HepG2 (cell line): ENCODE results near the gene SIGLEC6. TPM values are rescaled to one million over a fixed set of nuclear protein-coding genes. Genes with fewer than 3 reads are reported as not detected.

Source experiments
- CC2D1A ChIP-seq: sonication (generic); formaldehyde crosslinking; IDR thresholded peaks from 2 replicates; pipeline ENCODE4 v1.8.1; 2023; ENCODE audit warnings: mild to moderate bottlenecking, missing genetic modification reagents
- HMGA1 ChIP-seq: sonication (generic); formaldehyde crosslinking; conservative IDR thresholded peaks from 2 replicates; pipeline ENCODE4 v1.4.0; 2020; ENCODE audit warnings: missing genetic modification reagents
- IKZF4 ChIP-seq: sonication (generic); formaldehyde crosslinking; IDR thresholded peaks from 2 replicates; pipeline ENCODE4 v1.5.1; 2020; ENCODE audit warnings: borderline replicate concordance, mild to moderate bottlenecking, low read depth, missing genetic modification reagents; ENCODE audit errors: not compliant biosample characterization
- JDP2 ChIP-seq: sonication (generic); formaldehyde crosslinking; IDR thresholded peaks from 2 replicates; pipeline ENCODE4 v1.8.1; 2022; ENCODE audit warnings: missing genetic modification reagents, borderline replicate concordance
- KDM1A ChIP-seq: IDR thresholded peaks from 2 replicates; pipeline ENCODE4 v1.6.1; 2016; ENCODE audit warnings: missing compliant biosample characterization
- MTA3 ChIP-seq: sonication (generic); formaldehyde crosslinking; IDR thresholded peaks from 2 replicates; pipeline ENCODE4 v1.4.0; 2020; ENCODE audit warnings: missing genetic modification reagents
- PAWR ChIP-seq: sonication (generic); formaldehyde crosslinking; IDR thresholded peaks from 2 replicates; pipeline ENCODE4 v1.4.0; 2020; ENCODE audit warnings: missing genetic modification reagents, mild to moderate bottlenecking, borderline replicate concordance
- TBX2 ChIP-seq: sonication (generic); formaldehyde crosslinking; IDR thresholded peaks from 2 replicates; pipeline ENCODE4 v1.5.0; 2020; ENCODE audit warnings: missing genetic modification reagents, mild to moderate bottlenecking, borderline replicate concordance
- ZFP37 ChIP-seq: sonication (generic); formaldehyde crosslinking; IDR thresholded peaks from 2 replicates; pipeline ENCODE4 v1.4.0; 2020; ENCODE audit warnings: missing genetic modification reagents, borderline replicate concordance
- ZNF335 ChIP-seq: sonication (generic); formaldehyde crosslinking; IDR thresholded peaks from 2 replicates; pipeline ENCODE4 v1.4.0; 2020; ENCODE audit warnings: missing genetic modification reagents
- ZNF431 ChIP-seq: sonication (generic); formaldehyde crosslinking; IDR thresholded peaks from 2 replicates; pipeline ENCODE4 v1.9.0; 2022; ENCODE audit warnings: missing genetic modification reagents, low read depth, mild to moderate bottlenecking, borderline replicate concordance
- ZNF552 ChIP-seq: sonication (generic); formaldehyde crosslinking; IDR thresholded peaks from 2 replicates; pipeline ENCODE4 v1.9.0; 2022; ENCODE audit warnings: missing genetic modification reagents, mild to moderate bottlenecking, borderline replicate concordance
- ZNF577 ChIP-seq: sonication (generic); formaldehyde crosslinking; IDR thresholded peaks from 2 replicates; pipeline ENCODE4 v1.4.0; 2020; ENCODE audit warnings: mild to moderate bottlenecking, low read depth, missing genetic modification reagents, borderline replicate concordance
- ZNF670 ChIP-seq: sonication (generic); formaldehyde crosslinking; IDR thresholded peaks from 2 replicates; pipeline ENCODE4 v1.8.0; 2022; ENCODE audit warnings: mild to moderate bottlenecking, missing genetic modification reagents, borderline replicate concordance
- ZNF703 ChIP-seq: sonication (generic); formaldehyde crosslinking; IDR thresholded peaks from 2 replicates; pipeline ENCODE4 v1.5.1; 2020; ENCODE audit warnings: missing genetic modification reagents, mild to moderate bottlenecking, moderate library complexity, borderline replicate concordance
- polyA plus RNA-seq, 8 experiments: library from polyadenylated mRNA; depleted of rRNA in 3 of 8; stranded (reverse) in 7 of 8; unstranded in 1 of 8; fragments of >200 nt; fragmentation: Illumina TruSeq in 4 of 8; extraction: Trizol in 4 of 8; gene quantifications; 2 replicates each; pipeline versions ENCODE4 v1.2.1 to v1.2.3, GENCODE V29; 2011 to 2016; ENCODE audit warnings: low read depth in 4 of 8, missing spikeins in 1 of 8, mixed read lengths in 1 of 8; ENCODE audit not compliant: insufficient read depth in 1 of 8
- total RNA-seq, 5 experiments: library from RNA; depleted of rRNA; stranded (reverse); fragments of >200 nt; fragmentation: Illumina TruSeq; extraction: Trizol; gene quantifications; 2 replicates each; pipeline ENCODE4 v1.2.3, GENCODE V29; 2016; ENCODE audit warnings: low read depth in 1 of 5
- TF ChIP-seq, protein P1 (sequence below): sonication (generic); formaldehyde crosslinking; IDR thresholded peaks from one replicate; pipeline ENCODE4 v1.5.1; 2020; ENCODE audit warnings: mild to moderate bottlenecking, missing genetic modification reagents; ENCODE audit errors: not compliant biosample characterization
- TF ChIP-seq, protein P2 (sequence below): sonication (generic); formaldehyde crosslinking; IDR thresholded peaks from 2 replicates; pipeline ENCODE4 v1.8.1; 2023; ENCODE audit warnings: mild to moderate bottlenecking, missing genetic modification reagents
- TF ChIP-seq, protein P3 (sequence below): sonication (generic); formaldehyde crosslinking; IDR thresholded peaks from 2 replicates; pipeline ENCODE4 v1.8.0; 2022; ENCODE audit warnings: mild to moderate bottlenecking, missing genetic modification reagents; ENCODE audit not compliant: insufficient replicate concordance
- TF ChIP-seq, protein P4 (sequence below), 2 experiments: fragments of 450-650 bp in 1 of 2; sonication (generic) in 1 of 2; formaldehyde crosslinking; IDR thresholded peaks; 2 replicates each; pipeline versions ENCODE4 v1.5.0 to v1.8.0; 2020 to 2022; ENCODE audit warnings: mild to moderate bottlenecking in 1 of 2, missing genetic modification reagents in 1 of 2

Gene SIGLEC6
- total and polyA plus RNA-seq, 2 of the 13 experiments (the other 11 are each of a cell fraction or from before 2014, with no cell fraction given): not detected

DNA sequence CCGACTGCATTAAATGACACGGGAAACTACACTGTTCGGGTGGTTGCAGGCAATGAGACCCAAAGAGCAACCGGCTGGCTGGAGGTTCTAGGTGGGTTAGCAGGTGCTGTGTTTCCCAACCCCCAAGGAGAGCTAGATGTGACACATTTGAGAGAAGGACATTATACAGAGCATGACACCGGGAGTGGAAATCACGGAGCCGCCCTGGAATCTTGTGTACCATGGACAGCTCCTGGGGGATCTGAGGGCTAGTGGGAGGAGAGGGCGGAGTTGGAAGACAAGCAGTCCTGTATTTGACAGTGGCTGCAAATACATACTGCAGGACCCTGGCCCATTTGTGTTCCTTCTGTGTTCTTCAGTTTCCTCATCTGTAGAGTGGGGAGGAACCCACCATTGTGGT is 50.9 kb downstream of the SIGLEC6 start (continued):
- TF ChIP-seq, protein P1, sequence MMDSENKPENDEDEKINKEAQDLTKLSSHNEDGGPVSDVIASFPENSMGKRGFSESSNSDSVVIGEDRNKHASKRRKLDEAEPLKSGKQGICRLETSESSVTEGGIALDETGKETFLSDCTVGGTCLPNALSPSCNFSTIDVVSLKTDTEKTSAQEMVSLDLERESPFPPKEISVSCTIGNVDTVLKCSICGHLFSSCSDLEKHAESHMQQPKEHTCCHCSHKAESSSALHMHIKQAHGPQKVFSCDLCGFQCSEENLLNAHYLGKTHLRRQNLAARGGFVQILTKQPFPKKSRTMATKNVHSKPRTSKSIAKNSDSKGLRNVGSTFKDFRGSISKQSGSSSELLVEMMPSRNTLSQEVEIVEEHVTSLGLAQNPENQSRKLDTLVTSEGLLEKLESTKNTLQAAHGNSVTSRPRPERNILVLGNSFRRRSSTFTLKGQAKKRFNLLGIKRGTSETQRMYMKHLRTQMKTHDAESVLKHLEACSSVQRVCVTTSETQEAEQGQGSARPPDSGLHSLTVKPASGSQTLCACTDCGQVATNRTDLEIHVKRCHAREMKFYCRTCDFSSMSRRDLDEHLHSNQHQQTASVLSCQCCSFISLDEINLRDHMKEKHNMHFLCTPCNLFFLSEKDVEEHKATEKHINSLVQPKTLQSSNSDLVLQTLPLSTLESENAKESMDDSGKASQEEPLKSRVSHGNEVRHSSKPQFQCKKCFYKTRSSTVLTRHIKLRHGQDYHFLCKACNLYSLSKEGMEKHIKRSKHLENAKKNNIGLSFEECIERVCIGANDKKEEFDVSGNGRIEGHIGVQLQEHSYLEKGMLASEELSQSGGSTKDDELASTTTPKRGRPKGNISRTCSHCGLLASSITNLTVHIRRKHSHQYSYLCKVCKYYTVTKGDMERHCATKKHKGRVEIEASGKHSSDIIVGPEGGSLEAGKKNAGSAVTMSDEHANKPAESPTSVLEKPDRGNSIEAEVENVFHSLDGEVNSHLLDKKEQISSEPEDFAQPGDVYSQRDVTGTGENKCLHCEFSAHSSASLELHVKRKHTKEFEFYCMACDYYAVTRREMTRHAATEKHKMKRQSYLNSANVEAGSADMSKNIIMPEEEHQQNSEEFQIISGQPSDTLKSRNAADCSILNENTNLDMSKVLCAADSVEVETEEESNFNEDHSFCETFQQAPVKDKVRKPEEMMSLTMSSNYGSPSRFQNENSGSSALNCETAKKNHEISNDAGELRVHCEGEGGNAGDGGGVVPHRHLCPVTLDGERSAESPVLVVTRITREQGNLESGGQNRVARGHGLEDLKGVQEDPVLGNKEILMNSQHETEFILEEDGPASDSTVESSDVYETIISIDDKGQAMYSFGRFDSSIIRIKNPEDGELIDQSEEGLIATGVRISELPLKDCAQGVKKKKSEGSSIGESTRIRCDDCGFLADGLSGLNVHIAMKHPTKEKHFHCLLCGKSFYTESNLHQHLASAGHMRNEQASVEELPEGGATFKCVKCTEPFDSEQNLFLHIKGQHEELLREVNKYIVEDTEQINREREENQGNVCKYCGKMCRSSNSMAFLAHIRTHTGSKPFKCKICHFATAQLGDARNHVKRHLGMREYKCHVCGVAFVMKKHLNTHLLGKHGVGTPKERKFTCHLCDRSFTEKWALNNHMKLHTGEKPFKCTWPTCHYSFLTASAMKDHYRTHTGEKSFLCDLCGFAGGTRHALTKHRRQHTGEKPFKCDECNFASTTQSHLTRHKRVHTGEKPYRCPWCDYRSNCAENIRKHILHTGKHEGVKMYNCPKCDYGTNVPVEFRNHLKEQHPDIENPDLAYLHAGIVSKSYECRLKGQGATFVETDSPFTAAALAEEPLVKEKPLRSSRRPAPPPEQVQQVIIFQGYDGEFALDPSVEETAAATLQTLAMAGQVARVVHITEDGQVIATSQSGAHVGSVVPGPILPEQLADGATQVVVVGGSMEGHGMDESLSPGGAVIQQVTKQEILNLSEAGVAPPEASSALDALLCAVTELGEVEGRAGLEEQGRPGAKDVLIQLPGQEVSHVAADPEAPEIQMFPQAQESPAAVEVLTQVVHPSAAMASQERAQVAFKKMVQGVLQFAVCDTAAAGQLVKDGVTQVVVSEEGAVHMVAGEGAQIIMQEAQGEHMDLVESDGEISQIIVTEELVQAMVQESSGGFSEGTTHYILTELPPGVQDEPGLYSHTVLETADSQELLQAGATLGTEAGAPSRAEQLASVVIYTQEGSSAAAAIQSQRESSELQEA: no peak
- no peak for TF ChIP-seq KDM1A (CRISPR knock-in tag)
- TF ChIP-seq ZNF577 (CRISPR knock-in tag): no peak
- TF ChIP-seq PAWR: no peak
- TF ChIP-seq ZNF431: no peak
- TF ChIP-seq, protein P2, sequence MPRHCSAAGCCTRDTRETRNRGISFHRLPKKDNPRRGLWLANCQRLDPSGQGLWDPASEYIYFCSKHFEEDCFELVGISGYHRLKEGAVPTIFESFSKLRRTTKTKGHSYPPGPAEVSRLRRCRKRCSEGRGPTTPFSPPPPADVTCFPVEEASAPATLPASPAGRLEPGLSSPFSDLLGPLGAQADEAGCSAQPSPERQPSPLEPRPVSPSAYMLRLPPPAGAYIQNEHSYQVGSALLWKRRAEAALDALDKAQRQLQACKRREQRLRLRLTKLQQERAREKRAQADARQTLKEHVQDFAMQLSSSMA (CRISPR knock-in tag): no peak
- peak; percentile 87 for TF ChIP-seq ZNF335 (CRISPR knock-in tag)
- TF ChIP-seq IKZF4 (CRISPR knock-in tag): peak; percentile 46
- TF ChIP-seq TBX2: no peak
- TF ChIP-seq, protein P3, sequence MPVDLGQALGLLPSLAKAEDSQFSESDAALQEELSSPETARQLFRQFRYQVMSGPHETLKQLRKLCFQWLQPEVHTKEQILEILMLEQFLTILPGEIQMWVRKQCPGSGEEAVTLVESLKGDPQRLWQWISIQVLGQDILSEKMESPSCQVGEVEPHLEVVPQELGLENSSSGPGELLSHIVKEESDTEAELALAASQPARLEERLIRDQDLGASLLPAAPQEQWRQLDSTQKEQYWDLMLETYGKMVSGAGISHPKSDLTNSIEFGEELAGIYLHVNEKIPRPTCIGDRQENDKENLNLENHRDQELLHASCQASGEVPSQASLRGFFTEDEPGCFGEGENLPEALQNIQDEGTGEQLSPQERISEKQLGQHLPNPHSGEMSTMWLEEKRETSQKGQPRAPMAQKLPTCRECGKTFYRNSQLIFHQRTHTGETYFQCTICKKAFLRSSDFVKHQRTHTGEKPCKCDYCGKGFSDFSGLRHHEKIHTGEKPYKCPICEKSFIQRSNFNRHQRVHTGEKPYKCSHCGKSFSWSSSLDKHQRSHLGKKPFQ: no peak
- no peak for TF ChIP-seq ZNF552 (CRISPR knock-in tag)
- TF ChIP-seq MTA3 (CRISPR knock-in tag): no peak
- TF ChIP-seq CC2D1A (CRISPR knock-in tag): no peak
- TF ChIP-seq, protein P4, sequence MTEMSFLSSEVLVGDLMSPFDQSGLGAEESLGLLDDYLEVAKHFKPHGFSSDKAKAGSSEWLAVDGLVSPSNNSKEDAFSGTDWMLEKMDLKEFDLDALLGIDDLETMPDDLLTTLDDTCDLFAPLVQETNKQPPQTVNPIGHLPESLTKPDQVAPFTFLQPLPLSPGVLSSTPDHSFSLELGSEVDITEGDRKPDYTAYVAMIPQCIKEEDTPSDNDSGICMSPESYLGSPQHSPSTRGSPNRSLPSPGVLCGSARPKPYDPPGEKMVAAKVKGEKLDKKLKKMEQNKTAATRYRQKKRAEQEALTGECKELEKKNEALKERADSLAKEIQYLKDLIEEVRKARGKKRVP (CRISPR knock-in tag; IDR thresholded peaks at IDR 0.05): 0 out of 4 replicates have a peak, but pooled peaks of 1 of the 2 experiments have one; percentile 14
- no peak for TF ChIP-seq ZNF670 (CRISPR knock-in tag)
- no peak for TF ChIP-seq HMGA1 (CRISPR knock-in tag)
- TF ChIP-seq ZFP37 (CRISPR knock-in tag): no peak
- TF ChIP-seq ZNF703 (CRISPR knock-in tag): no peak
- TF ChIP-seq JDP2: no peak
